Central memory CD8-positive, alpha-beta T cell (primary cell): Measurements from ENCODE around the gene SPCS3.
"Not testable (repeated sequence)": the region's sequence is repeated elsewhere in the genome, so short reads cannot be mapped to it uniquely, and the experiment has no call there.

ENCODE experiments used
- ATAC-seq: fragments of 150-1000 bp; cut with Tn5 transposase; replicated peaks from 2 replicates; pipeline ENCODE4 v1.10.0; 2022; ENCODE audit warnings: mild to moderate bottlenecking, moderate FRiP score, moderate number of reproducible peaks; ENCODE audit not compliant: poor library complexity, severe bottlenecking; ENCODE audit errors: extremely low read depth
- DNase-seq, 2 donors: peaks; one replicate each; pipeline ENCODE4 v3.0.0; 2021; ENCODE audit warnings: low spot score in 2 of 2
- H3K27ac Mint-ChIP-seq: one replicate; pipeline ENCODE4 v1.8.0; 2022; ENCODE audit warnings: low read depth, mild to moderate bottlenecking, moderate library complexity, mixed read lengths
- H3K27me3 Mint-ChIP-seq: one replicate; pipeline ENCODE4 v1.8.0; 2022; ENCODE audit warnings: mixed read lengths
- H3K36me3 Mint-ChIP-seq: one replicate; pipeline ENCODE4 v1.8.0; 2022; ENCODE audit warnings: mild to moderate bottlenecking, moderate library complexity, mixed read lengths; ENCODE audit not compliant: insufficient read depth
- H3K4me1 Mint-ChIP-seq: one replicate; pipeline ENCODE4 v1.8.0; 2022; ENCODE audit warnings: mixed read lengths
- H3K4me3 Mint-ChIP-seq: one replicate; pipeline ENCODE4 v1.8.0; 2022; ENCODE audit warnings: mild to moderate bottlenecking, moderate library complexity, mixed read lengths
- H3K9me3 Mint-ChIP-seq: one replicate; pipeline ENCODE4 v1.8.0; 2022; ENCODE audit warnings: mixed read lengths

Gene SPCS3

GRCh38 chr4:176309046-176309445 is 10.7 kb upstream of the SPCS3 start:
- no peaks in the 10 kb centered on the region for H3K9me3 Mint-ChIP-seq
- H3K4me1 Mint-ChIP-seq: no peaks in the 10 kb centered on the region
- ATAC-seq (no peak), DNase-seq (no peak)
- H3K27me3 Mint-ChIP-seq: peaks cover 35% of the 10 kb centered on the region
- no peak overlapping the region for H3K27ac Mint-ChIP-seq
- H3K4me3 Mint-ChIP-seq: no peak overlapping the region
- no peaks in the 10 kb centered on the region for H3K36me3 Mint-ChIP-seq

DNA sequence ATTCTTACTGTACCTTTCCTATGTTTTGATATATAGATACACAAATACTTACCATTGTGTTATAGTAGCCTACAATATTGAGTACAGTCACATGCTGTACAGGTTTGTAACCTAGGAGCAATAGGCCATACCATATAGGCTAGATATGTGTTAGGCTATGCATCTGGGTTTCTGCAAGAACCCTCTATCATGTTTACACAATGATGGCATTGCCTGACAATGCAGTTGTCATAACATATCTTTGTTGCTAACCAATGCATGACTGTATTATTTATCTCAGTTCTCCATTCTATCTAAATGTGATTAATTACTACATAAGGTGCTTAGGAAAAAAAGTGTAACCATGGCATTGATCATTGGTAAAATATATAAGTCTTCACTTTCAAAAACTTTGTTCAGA is 10.0 kb upstream of the SPCS3 start:
- Mint-ChIP-seq H3K27me3 (peaks cover 28% of the 10 kb centered on the region), H3K36me3 (no peaks in the 10 kb centered on the region), H3K9me3 (no peaks in the 10 kb centered on the region), H3K4me3 (no peak overlapping the region), H3K27ac (no peak overlapping the region), H3K4me1 (no peaks in the 10 kb centered on the region)
- DNase-seq: no peak
- no peak for ATAC-seq

DNA sequence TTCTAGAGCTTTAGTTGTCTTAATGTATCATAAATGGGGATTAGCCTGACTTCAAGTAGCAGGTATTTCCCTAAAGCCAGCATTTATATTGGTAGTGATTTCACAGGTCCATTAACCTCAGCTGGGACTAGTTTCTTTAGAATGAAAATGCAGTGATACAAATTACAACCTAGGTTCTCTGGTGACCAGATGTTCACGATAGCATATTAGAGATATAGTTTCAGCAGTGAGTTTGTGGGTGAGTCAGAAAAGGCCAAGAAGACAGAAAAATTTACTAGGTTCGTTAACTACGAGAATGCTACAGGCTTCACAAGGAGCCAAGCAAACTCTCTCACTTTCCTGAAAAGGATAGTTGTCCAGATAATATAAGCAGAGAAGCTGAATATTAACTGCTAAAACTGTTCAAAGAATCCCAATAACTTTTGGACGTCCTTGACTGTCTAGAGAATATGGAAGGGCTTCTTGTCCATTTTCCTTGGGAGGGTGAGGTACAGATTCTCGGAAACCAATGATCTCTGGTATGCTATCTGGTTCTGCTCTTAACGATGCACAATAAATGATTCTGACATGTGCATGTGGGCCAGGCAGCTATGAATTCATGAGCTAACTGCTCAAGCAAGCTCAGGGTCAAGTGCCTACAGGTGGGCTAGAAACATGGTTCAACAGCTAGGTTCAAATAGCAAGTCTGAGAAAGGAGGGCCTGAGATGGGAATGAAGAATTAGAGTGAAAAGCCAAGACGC is 6.0 kb upstream of the SPCS3 start:
- DNase-seq (no peak), ATAC-seq (no peak)
- no peak overlapping the region for H3K27ac Mint-ChIP-seq
- no peaks in the 10 kb centered on the region for H3K9me3 Mint-ChIP-seq
- H3K4me3 Mint-ChIP-seq: no peak overlapping the region
- no peaks in the 10 kb centered on the region for H3K27me3 Mint-ChIP-seq
- H3K4me1 Mint-ChIP-seq: no peaks in the 10 kb centered on the region
- H3K36me3 Mint-ChIP-seq: no peaks in the 10 kb centered on the region

DNA sequence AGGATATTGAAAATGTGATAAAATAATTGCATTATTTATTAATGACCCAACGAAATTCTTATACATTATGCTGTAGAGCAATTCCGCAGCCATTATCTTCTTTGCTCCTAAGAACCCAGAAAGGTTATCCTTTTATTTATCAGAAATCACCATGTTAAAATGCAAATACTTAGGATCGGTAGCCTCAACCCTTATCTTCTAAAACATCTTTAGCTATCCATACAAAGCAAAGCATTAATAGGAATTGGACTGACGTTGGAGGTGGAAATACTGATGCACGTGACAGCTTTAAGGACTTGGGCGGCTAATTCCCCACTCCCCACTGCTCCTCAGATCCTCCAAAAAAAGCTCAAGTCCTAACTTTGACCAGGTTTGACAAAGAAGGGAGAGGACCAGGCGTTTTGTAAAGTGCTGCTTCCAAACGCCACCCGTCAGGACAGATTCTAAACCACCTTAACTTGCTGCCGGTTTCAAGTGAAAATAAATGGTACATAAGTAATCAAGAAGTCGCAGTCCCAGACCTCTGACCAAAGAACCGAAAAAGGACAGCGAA is 539 bp upstream of the SPCS3 start:
- no peak for DNase-seq
- peak overlapping the region; percentile 84 for H3K4me3 Mint-ChIP-seq
- H3K27ac Mint-ChIP-seq: peak overlapping the region; percentile 97
- peak; percentile 1 for ATAC-seq
- no peaks in the 10 kb centered on the region for H3K27me3 Mint-ChIP-seq
- H3K4me1 Mint-ChIP-seq: peaks cover 34% of the 10 kb centered on the region
- peaks cover 12% of the 10 kb centered on the region for H3K36me3 Mint-ChIP-seq
- no peaks in the 10 kb centered on the region for H3K9me3 Mint-ChIP-seq

- Mint-ChIP-seq H3K4me1 (peaks cover 45% of the 10 kb centered on the region), H3K27me3 (no peaks in the 10 kb centered on the region), H3K27ac (peak overlapping the region; percentile 97), H3K4me3 (peak overlapping the region; percentile 84), H3K36me3 (peaks cover 16% of the 10 kb centered on the region), H3K9me3 (no peaks in the 10 kb centered on the region)
- peak; percentile 84 for ATAC-seq
- peak; percentile 76 to 80 for DNase-seq
Measured at GRCh38 chr4:176320340-176320975, 692 bp downstream of the SPCS3 start.

DNA sequence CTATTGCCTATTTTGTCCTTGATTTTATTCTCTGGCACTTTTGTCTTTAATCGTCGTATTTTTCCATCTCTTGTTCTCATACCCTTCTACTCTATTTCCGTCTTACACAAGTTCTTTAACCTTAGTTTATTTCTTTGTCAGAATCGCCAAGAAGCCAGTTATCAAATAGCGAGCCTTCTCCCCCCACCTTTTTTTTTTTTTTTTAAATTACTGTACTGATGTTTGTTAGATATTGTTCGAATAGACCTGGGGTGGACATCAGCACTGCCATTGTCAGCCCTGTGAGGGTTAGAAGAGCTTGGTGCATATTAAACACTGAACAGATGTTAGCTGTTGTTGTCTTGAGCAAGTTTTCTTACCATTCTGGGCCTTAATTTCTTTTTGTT is 1.2 kb downstream of the SPCS3 start:
- H3K4me1 Mint-ChIP-seq: peaks cover 46% of the 10 kb centered on the region
- DNase-seq (no peak), ATAC-seq (no peak)
- H3K27ac Mint-ChIP-seq: peak overlapping the region; percentile 97
- no peaks in the 10 kb centered on the region for H3K9me3 Mint-ChIP-seq
- H3K27me3 Mint-ChIP-seq: no peaks in the 10 kb centered on the region
- H3K36me3 Mint-ChIP-seq: peaks cover 16% of the 10 kb centered on the region
- peak overlapping the region; percentile 84 for H3K4me3 Mint-ChIP-seq

DNA sequence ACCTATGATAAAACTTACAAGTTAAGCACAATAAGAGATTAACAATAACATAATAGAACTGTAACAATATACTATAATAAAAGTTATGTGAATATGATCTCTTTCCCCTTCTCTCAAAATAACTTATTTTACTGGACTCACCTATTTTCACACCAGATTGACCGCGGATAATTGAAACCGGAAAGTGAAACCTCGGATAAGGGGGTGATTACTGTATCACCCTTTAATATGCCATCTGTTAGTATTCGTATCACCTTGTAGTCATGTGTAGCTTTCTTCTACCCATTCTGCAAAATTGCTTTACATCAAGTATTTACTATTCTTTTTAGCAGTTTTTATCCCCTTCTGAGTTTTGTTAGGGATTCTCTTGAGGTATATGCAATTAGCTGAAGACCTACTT is 1.8 kb downstream of the SPCS3 start:
- Mint-ChIP-seq H3K4me1 (peaks cover 46% of the 10 kb centered on the region), H3K27ac (peak overlapping the region; percentile 97), H3K9me3 (no peaks in the 10 kb centered on the region), H3K36me3 (peaks cover 17% of the 10 kb centered on the region), H3K27me3 (no peaks in the 10 kb centered on the region), H3K4me3 (peak overlapping the region; percentile 84)
- no peak for ATAC-seq
- DNase-seq: no peak

GRCh38 chr4:176323511-176324160 is 3.9 kb downstream of the SPCS3 start:
- DNase-seq (no peak), ATAC-seq (no peak)
- Mint-ChIP-seq H3K4me3 (peak overlapping the region; percentile 30), H3K36me3 (peaks cover 28% of the 10 kb centered on the region), H3K27ac (no peak overlapping the region), H3K4me1 (peaks cover 53% of the 10 kb centered on the region), H3K27me3 (no peaks in the 10 kb centered on the region), H3K9me3 (no peaks in the 10 kb centered on the region)

DNA sequence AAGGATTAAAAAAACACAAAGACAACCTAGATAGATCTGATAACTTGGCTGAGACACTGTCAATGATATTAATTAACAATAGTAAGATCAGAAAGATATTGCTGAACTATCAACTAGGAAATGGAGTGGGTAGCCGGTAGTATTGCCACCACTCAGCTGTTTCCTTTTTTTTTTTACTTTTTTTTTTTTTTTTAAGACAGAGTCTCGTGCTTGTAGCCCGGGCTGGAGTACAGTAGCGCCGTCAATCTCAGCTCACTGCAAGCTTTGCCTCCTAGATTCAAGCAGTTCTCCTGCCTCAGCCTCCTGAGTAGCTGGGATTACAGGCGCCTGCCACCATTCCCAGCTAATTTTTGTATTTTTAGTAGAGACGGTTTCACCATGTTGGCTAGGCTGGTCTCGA is 5.1 kb downstream of the SPCS3 start:
- DNase-seq, H3K9me3 Mint-ChIP-seq, H3K4me3 Mint-ChIP-seq: not testable (repeated sequence)

GRCh38 chr4:176333076-176333475 is 13.3 kb downstream of the SPCS3 start:
- Mint-ChIP-seq H3K36me3 (peaks cover 32% of the 10 kb centered on the region), H3K27me3 (no peaks in the 10 kb centered on the region), H3K9me3 (no peaks in the 10 kb centered on the region), H3K4me3 (no peak overlapping the region), H3K4me1 (peaks cover 23% of the 10 kb centered on the region), H3K27ac (peak overlapping the region; percentile 27)
- no peak for DNase-seq
- no peak for ATAC-seq

More for the DNA sequence above, 5.1 kb downstream of the SPCS3 start:
- not testable (repeated sequence) for H3K27me3 Mint-ChIP-seq, H3K27ac Mint-ChIP-seq, ATAC-seq
- Mint-ChIP-seq H3K36me3 (peaks cover 31% of the 10 kb centered on the region), H3K4me1 (peaks cover 53% of the 10 kb centered on the region)

DNA sequence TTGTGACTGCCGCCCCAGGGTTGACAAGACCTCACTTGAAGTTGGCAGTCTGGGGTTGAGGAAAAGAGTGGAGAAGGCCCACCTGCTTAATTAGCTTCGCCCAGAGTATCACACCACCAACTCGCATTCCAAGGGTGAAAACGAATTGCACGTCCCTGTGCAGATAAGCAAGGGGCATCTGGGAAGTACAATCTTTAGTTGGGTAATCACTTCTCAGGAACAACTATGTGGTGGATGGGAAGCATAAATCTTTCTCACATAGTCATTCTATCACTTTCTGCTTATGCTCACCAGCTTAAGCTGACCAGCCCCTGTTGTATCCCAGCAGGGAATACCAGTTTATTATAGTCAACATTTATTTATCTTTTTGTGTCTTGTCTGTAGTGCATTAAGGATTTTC is 14.3 kb downstream of the SPCS3 start:
- Mint-ChIP-seq H3K27me3 (no peaks in the 10 kb centered on the region), H3K4me3 (no peak overlapping the region), H3K27ac (no peak overlapping the region), H3K9me3 (no peaks in the 10 kb centered on the region), H3K4me1 (peaks cover 23% of the 10 kb centered on the region), H3K36me3 (peaks cover 26% of the 10 kb centered on the region)
- ATAC-seq: no peak
- DNase-seq: no peak

GRCh38 chr4:176335421-176335820 is 15.7 kb downstream of the SPCS3 start:
- Mint-ChIP-seq H3K36me3 (peaks cover 19% of the 10 kb centered on the region), H3K27me3 (no peaks in the 10 kb centered on the region), H3K9me3 (no peaks in the 10 kb centered on the region), H3K27ac (no peak overlapping the region), H3K4me1 (peaks cover 29% of the 10 kb centered on the region), H3K4me3 (no peak overlapping the region)
- DNase-seq (no peak), ATAC-seq (no peak)
